Mucosa of descending colon (tissue), 3 donors: ENCODE results near the gene DPYSL5. TPM values are rescaled to one million over a fixed set of nuclear protein-coding genes. Genes with fewer than 3 reads are reported as not detected.

Source experiments
- ATAC-seq: fragments of 200-7000 bp; cut with Tn5 transposase; one replicate; pipeline ENCODE4 v1.9.1; 2020; ENCODE audit warnings: mild to moderate bottlenecking, moderate library complexity
- DNase-seq, 3 donors: peaks; one replicate each; pipeline ENCODE4 v3.0.0-alpha.2; 2020
- H3K36me3 ChIP-seq: fragments of 200-600 bp; one replicate; pipeline ENCODE4 v1.8.0; 2021; ENCODE audit warnings: low read depth, mild to moderate bottlenecking
- H3K4me1 ChIP-seq: fragments of 200-600 bp; one replicate; pipeline ENCODE4 v1.8.0; 2021; ENCODE audit warnings: low read depth, mild to moderate bottlenecking
- H3K4me3 ChIP-seq: fragments of 200-600 bp; one replicate; pipeline ENCODE4 v1.8.0; 2021; ENCODE audit warnings: mild to moderate bottlenecking
- H3K9me3 ChIP-seq: fragments of 200-600 bp; one replicate; pipeline ENCODE4 v1.8.0; 2021; ENCODE audit warnings: mild to moderate bottlenecking
- intact Hi-C, 2 donors: fragments of 100-400 bp; cut with DNase I in 1 of 2; cut with micrococcal nuclease in 1 of 2; formaldehyde crosslinking; loops; one replicate each; pipeline versions ENCODE4 v1.11.0 to v1.11.1; 2022; cut with DNase I, micrococcal nuclease
- total RNA-seq, 3 donors: library from RNA; stranded (reverse); fragmentation: NEBNext Ultra II Directional in 2 of 3; extraction: Animal tissue kit (Norgen Biotek cat#: 25700) in 2 of 3; gene quantifications; one replicate each; pipeline versions ENCODE4 v1.2.1 to v1.2.4, GENCODE V29; 2021 to 2023
- TF ChIP-seq, protein P1 (sequence below): fragments of 200-600 bp; IDR thresholded peaks from one replicate; pipeline ENCODE4 v1.8.0; 2022; ENCODE audit warnings: antibody characterized with exemption, mild to moderate bottlenecking
- donor health status: DM: no; HTN: no; CAD: no; lungs with moderate emphysema.
- donor health status: DM: no; HTN: no; CAD: no.
- donor health status: DM: no; HTN: yes; CAD: no.

DPYSL5 gene
- total RNA-seq, 3 donors from 2014 or later = 0.24 to 1.3 (median 0.38) TPM

DNA sequence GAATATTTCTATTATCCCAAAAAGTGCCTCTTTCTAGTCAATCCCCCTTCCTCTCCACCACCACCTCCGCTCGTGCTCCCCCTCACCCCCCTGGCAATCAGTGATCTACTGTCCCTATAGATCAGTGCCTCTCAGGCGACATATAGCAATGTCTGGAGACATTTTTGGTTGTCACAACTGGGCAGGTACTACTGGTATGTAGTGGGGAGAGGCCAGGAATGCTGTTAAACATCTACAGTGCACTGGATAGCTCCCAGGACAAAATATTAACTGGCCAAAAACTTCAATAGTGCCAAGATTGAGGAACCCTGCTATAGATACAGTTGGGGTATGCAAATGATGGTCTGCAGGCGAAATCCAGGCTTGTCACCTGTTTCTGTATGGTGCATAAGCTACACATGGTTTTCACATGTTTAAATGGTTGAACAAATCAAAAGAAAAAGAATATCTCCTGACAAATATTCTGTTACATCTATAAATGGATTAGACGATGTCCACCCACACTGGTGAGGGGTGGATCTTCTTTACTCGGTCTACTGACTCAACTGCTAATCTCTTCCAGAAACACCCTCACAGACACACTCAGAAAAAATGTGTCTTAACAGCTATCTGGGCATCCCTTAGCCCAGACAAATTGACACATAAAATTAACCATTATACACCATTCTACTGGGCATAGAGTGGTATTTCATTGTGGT lies 25.5 kb downstream of the DPYSL5 start:
- Histone ChIP-seq H3K4me1 (no peaks in the 10 kb centered on the region), H3K9me3 (no peaks in the 10 kb centered on the region), H3K36me3 (no peaks in the 10 kb centered on the region), H3K4me3 (no peak overlapping the region)
- ATAC-seq = no peak
- TF ChIP-seq, protein P1, sequence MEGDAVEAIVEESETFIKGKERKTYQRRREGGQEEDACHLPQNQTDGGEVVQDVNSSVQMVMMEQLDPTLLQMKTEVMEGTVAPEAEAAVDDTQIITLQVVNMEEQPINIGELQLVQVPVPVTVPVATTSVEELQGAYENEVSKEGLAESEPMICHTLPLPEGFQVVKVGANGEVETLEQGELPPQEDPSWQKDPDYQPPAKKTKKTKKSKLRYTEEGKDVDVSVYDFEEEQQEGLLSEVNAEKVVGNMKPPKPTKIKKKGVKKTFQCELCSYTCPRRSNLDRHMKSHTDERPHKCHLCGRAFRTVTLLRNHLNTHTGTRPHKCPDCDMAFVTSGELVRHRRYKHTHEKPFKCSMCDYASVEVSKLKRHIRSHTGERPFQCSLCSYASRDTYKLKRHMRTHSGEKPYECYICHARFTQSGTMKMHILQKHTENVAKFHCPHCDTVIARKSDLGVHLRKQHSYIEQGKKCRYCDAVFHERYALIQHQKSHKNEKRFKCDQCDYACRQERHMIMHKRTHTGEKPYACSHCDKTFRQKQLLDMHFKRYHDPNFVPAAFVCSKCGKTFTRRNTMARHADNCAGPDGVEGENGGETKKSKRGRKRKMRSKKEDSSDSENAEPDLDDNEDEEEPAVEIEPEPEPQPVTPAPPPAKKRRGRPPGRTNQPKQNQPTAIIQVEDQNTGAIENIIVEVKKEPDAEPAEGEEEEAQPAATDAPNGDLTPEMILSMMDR = no peak
- intact Hi-C loops = no loop called here
- DNase-seq = no peak

DNA sequence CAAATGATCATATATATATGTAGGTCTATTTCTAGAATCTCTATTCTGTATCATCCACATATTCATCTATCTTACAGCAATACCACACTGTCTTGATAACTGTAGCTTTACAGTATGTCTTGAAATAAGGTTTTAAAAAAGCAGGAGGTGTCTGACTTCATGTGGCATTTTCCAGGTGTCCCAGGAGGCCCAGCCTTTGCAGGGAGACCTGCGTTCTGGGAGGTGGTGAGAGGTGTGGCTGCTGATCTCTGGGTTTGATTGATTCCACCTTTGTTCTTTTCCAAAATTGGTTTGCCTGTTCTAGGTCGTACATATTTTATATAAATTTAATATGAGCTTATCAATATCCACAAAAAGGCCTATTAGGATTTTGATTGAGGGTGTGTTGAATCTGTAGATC lies 26.6 kb downstream of the DPYSL5 start:
- Histone ChIP-seq H3K4me1 (no peaks in the 10 kb centered on the region), H3K4me3 (no peak overlapping the region), H3K36me3 (no peaks in the 10 kb centered on the region), H3K9me3 (no peaks in the 10 kb centered on the region)
- intact Hi-C loops = no loop called here
- no peak for DNase-seq
- ATAC-seq = no peak
- TF ChIP-seq, protein P1 = no peak

DNA sequence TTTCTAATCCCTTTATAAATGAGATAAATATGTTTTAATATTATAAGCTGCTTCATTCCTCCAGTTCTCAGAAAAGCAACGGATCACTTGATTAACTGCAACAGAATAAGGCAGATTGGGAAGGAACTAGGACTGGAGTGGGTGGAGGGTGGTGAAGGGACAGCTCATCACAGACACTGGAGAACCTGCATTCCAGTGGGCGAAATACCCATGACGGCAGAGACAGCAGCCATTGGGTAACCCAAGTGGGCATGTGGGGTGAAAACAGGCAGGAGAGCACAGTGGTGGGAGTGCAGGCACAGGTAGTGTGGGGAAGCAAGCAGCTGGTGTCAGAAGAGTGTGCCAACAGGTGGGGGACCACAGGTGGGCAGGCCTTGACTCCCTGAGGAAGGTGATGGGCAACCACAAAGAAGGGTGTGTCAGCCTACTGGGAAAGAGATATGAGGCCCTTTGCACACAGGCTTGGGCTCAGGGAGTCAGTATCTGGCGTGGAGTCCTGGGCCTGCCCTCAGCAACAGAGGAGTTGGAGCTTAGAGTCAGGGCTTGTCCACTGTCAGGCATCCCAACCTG lies 27.2 kb downstream of the DPYSL5 start:
- no peak overlapping the region for H3K4me3 ChIP-seq
- H3K9me3 ChIP-seq = no peaks in the 10 kb centered on the region
- TF ChIP-seq, protein P1 = no peak
- H3K4me1 ChIP-seq = no peaks in the 10 kb centered on the region
- no peaks in the 10 kb centered on the region for H3K36me3 ChIP-seq
- ATAC-seq (no peak), DNase-seq (no peak)
- intact Hi-C loops = no loop called here

- Histone ChIP-seq H3K4me3 (no peak overlapping the region), H3K4me1 (no peaks in the 10 kb centered on the region), H3K9me3 (no peaks in the 10 kb centered on the region), H3K36me3 (no peaks in the 10 kb centered on the region)
- ATAC-seq = no peak
- DNase-seq = no peak
- intact Hi-C loops = no loop called here
- TF ChIP-seq, protein P1 = no peak
Observed at GRCh38 chr2:26875808-26876207, 27.9 kb downstream of the DPYSL5 start.

DNA sequence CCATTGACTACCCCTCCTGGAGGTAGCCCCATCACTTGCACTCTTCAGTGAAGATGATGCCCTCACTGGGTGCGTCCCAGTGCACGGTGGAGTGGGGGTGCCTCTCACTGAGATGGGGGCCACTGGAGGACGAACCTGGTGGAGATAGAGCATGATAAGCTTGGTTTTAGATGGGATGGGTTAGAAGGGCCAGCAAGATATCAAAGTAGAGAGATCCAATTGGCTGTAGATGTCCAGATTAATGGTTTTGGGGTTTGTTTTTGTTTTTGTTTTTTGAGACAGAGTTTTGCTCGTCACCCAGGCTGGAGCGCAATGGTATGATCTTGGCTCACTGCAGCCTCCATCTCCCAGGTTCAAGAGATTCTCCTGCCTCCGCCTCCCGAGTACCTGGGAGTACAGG lies 28.3 kb downstream of the DPYSL5 start:
- TF ChIP-seq, protein P1 = no peak
- intact Hi-C loops = no loop called here
- DNase-seq = no peak
- Histone ChIP-seq H3K9me3 (no peaks in the 10 kb centered on the region), H3K4me3 (no peak overlapping the region), H3K4me1 (no peaks in the 10 kb centered on the region), H3K36me3 (no peaks in the 10 kb centered on the region)
- ATAC-seq = no peak
